AG04449 (cell line): ENCODE data around the gene CIZ1.

Experiments
- CTCF ChIA-PET: fragments of 350-600 bp; formaldehyde crosslinking; extraction: SDS; loops from one replicate; lab custom pipeline; 2021; ENCODE audit warnings: antibody characterized with exemption; lab: Yijun Ruan, JAX
- POLR2A ChIA-PET: fragments of 400-600, 350-600 bp; formaldehyde crosslinking; extraction: SDS; loops from one replicate; lab custom pipeline; 2020; ENCODE audit warnings: antibody characterized with exemption, inconsistent platforms; lab: Yijun Ruan, JAX
- DNase-seq: peaks from one replicate; pipeline ENCODE4 v3.0.0-alpha.2; 2010; ENCODE audit warnings: low read depth, low spot score
- H3K4me3 ChIP-seq: 2 replicates; pipeline ENCODE4 v1.5.1; 2011; ENCODE audit warnings: low read depth, mild to moderate bottlenecking, control low read depth, low read length
- TF ChIP-seq, protein P1 (sequence below): IDR thresholded peaks from one replicate; pipeline ENCODE4 v1.5.1; 2011; ENCODE audit warnings: mild to moderate bottlenecking, moderate library complexity, low read length, control low read depth, inconsistent platforms; ENCODE audit not compliant: insufficient read depth; ENCODE audit errors: missing control alignments

The CIZ1 gene

DNA sequence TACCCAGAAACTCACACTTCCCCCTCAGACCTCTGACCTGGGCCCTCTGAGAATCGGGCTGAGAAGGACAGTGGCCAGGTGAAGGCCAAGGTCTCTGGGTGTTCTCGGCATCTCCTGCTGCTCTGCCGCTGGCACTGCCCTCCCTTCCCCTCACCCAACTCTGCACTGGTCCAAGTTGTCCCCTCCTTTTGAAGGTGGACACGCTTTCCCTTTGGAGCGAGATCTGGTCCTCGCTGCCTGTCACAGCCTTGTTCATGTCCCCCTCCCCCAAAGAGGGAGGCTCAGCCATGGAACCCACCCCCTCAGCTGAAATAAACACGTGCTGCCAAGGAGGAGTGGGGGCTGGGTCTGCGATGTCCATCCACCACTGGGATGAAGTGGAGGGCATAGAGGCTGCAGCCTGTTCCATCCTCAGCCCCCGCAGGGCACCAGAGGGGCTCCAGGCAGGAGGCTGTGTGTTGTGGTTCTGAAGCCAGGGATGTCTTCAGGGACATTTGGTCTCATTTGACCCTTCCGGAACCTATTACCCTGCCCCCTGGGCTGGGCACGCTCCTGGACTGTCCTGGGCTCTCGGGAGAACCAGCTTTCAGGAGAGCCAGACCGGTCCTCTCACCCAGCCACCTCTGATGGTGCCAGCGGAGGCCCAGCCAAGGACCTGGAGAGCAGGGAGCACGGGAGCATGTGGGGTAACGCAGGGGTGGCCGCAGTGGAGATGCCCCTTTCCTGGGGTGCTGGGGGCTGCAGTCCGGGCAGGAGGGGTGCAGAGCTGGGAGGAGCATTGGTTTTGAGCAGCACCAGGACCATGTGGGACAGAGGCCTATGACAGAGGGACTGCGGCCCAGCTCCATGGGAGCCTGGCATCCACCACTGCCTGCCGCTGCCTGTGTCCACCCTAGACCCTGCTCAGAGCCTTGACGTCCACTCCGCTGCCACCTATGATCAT, 46.9 kb downstream of the CIZ1 start:
- ChIA-PET CTCF (interaction anchor here (0.9 kb wide), 1 partner anchor 27 kb away, joined by 3 read pairs; no protein-coding TSS in a partner anchor), POLR2A (no interaction called here)
- TF ChIP-seq, protein P1, sequence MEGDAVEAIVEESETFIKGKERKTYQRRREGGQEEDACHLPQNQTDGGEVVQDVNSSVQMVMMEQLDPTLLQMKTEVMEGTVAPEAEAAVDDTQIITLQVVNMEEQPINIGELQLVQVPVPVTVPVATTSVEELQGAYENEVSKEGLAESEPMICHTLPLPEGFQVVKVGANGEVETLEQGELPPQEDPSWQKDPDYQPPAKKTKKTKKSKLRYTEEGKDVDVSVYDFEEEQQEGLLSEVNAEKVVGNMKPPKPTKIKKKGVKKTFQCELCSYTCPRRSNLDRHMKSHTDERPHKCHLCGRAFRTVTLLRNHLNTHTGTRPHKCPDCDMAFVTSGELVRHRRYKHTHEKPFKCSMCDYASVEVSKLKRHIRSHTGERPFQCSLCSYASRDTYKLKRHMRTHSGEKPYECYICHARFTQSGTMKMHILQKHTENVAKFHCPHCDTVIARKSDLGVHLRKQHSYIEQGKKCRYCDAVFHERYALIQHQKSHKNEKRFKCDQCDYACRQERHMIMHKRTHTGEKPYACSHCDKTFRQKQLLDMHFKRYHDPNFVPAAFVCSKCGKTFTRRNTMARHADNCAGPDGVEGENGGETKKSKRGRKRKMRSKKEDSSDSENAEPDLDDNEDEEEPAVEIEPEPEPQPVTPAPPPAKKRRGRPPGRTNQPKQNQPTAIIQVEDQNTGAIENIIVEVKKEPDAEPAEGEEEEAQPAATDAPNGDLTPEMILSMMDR: no peak

DNA sequence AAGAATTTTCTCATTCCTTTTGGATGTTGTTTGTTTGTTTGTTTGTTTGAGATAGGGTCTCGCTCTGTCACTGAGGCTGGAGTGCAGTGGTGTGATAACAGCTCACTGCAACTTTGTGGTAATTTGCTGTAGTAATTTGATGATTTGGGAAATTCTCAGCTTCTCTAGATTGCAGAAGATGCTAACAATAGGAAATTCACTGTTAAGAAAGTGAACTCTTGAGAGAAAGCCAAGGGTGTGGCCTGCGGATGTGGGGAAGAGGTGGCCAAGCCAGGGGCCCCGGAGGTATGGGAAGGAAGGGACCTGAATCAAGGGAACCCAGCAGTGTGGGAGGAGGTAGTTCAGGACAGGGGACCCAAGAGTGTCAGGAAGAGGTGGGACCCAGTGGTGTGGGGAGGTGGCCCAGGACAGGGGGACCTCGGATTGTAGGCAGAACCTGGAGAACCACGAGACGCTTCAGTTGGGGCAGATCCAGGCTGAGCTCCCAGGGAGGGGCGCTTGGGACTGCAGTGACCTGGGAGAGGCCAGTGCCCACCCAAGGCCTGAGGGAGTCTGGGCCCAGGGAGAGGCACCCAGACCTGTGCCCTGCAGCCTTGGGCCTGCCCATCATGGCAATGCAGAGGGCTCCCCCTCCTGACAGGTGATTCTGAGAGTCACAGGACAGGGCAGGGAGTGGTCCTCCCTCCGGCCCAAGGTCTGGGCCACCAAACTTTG, 47.7 kb downstream of the CIZ1 start:
- CTCF ChIA-PET: interaction anchor here (1.0 to 1.4 kb wide), 4 partner anchors 13 to 40 kb away, joined by 3 to 5 read pairs (median 4); no protein-coding TSS in a partner anchor
- DNase-seq: no peak
- TF ChIP-seq, protein P1: no peak
- POLR2A ChIA-PET: no interaction called here
- no peak overlapping the region for H3K4me3 ChIP-seq

More for the DNA sequence above, 46.9 kb downstream of the CIZ1 start:
- H3K4me3 ChIP-seq: no peak overlapping the region
- no peak for DNase-seq

DNA sequence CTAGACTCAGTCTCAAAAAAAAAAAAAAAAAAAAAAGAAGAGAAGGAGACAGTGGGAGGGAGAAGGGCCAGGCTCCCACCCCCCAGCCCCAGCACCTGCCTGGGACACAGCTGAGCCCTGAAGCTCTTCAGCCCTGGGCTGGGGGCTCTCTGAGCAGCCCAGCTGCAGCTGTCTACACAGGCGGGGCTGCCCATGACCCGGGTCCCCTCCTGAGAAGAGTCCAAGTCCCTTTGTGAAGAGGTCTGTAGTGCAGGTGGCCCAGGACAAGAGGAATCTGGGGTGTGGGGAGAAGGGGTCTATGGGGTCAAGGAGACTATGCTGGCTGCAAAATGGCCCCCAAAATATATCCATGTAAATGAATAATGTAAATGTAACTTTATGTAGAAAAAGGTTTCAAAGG, 48.8 kb downstream of the CIZ1 start:
- POLR2A ChIA-PET: no interaction called here
- CTCF ChIA-PET: interaction anchor here (0.8 to 1.8 kb wide), 10 partner anchors 10 to 41 kb away, joined by 3 to 5 read pairs (median 3); no protein-coding TSS in a partner anchor

DNA sequence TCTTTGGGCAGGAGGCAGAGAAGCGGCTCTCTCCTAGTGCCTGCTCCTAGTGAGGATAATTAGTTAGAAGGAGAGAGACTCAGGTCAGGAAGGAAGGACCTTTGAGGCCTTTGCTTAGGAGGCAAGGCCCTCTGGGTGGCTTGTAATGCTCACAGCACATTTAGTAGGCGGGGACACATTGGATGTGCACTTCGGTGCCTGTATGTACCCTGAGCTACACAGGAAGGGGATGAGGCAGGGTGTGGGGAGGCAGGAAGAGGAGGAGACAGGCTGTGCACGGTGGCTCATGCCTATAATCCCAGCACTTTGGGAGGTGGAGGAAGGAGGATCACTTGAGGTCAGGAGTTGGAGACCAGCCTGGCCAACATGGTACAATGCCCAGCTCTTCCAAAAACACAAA, 49.3 kb downstream of the CIZ1 start:
- DNase-seq: no peak
- CTCF ChIA-PET: interaction anchor here (0.8 to 1.8 kb wide), 6 partner anchors 9 to 24 kb away, joined by 3 to 5 read pairs (median 3); no protein-coding TSS in a partner anchor
- TF ChIP-seq, protein P1: no peak
- POLR2A ChIA-PET: no interaction called here
- no peak overlapping the region for H3K4me3 ChIP-seq

More for the DNA sequence above, 48.8 kb downstream of the CIZ1 start:
- TF ChIP-seq, protein P1: no peak
- no peak for DNase-seq
- no peak overlapping the region for H3K4me3 ChIP-seq

DNA sequence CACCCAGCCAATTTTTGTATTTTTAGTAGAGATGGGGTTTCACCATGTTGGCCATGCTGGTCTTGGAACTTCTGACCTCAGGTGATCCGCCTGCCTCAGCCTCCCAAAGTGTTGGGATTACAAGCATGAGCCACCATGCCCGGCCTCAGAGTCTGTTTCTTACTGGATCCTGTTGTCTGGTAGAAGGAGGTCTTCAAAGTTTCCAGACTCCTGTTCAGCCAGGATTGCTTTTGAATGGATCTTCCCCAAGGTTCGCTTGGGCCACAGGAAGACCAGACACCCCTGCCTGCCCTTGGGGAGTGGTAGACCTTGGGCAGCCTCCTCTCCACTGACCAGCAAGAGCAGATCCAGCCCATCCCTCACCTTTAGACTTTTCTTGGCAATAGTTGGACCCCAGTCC, 49.8 kb downstream of the CIZ1 start:
- CTCF ChIA-PET: interaction anchor here (1.0 to 1.8 kb wide), 5 partner anchors 9 to 24 kb away, joined by 3 to 5 read pairs (median 3); no protein-coding TSS in a partner anchor

More for the DNA sequence above, 49.8 kb downstream of the CIZ1 start:
- POLR2A ChIA-PET: no interaction called here
- no peak overlapping the region for H3K4me3 ChIP-seq
- TF ChIP-seq, protein P1: no peak
- DNase-seq: no peak
